Measurements from ENCODE around the gene APBB3. TPM values are rescaled to one million over a fixed set of nuclear protein-coding genes. Genes with fewer than 3 reads are reported as not detected.

Gene APBB3
- total RNA-seq, 2 donors from 2014 or later: 19.6 to 26.5 TPM

GRCh38 chr5:140560227-140560626 lies 4.2 kb downstream of the APBB3 start:
- no peak for DNase-seq
- intact Hi-C loops (cut with DNase I, micrococcal nuclease): no loop called here
- no peak for ATAC-seq

GRCh38 chr5:140558542-140558941 lies 5.9 kb downstream of the APBB3 start:
- intact Hi-C loops (cut with DNase I, micrococcal nuclease): no loop called here
- ATAC-seq: no peak
- no peak for DNase-seq

GRCh38 chr5:140557965-140558364 lies 6.4 kb downstream of the APBB3 start:
- no peak for DNase-seq
- no peak for ATAC-seq
- intact Hi-C loops (cut with DNase I, micrococcal nuclease): no loop called here

GRCh38 chr5:140557136-140557805 lies 7.1 kb downstream of the APBB3 start, which contains the start of gene SRA1:
Gene SRA1 (minus strand): TSS chr5:140557473. CDS start chr5:140557452, 21 bp downstream.
- intact Hi-C loops (cut with DNase I, micrococcal nuclease): no loop called here
- ATAC-seq: peak; percentile 96
- DNase-seq: peak; percentile 91 to 95

- peak; percentile 28 for ATAC-seq
- intact Hi-C loops (cut with DNase I, micrococcal nuclease): no loop called here
Observed at GRCh38 chr5:140556438-140556837, 8.0 kb downstream of the APBB3 start.

GRCh38 chr5:140555747-140556312 lies 8.6 kb downstream of the APBB3 start:
- DNase-seq (no peak), ATAC-seq (no peak)
- intact Hi-C loops (cut with DNase I, micrococcal nuclease): no loop called here

More at GRCh38 chr5:140556438-140556837, 8.0 kb downstream of the APBB3 start:
- DNase-seq: no peak

GRCh38 chr5:140554454-140554853 lies 9.9 kb downstream of the APBB3 start:
- ATAC-seq (no peak), DNase-seq (no peak)
- intact Hi-C loops (cut with DNase I, micrococcal nuclease): no loop called here

- DNase-seq (no peak), ATAC-seq (no peak)
- intact Hi-C loops (cut with DNase I, micrococcal nuclease): no loop called here
Observed at GRCh38 chr5:140553657-140554056, 10.7 kb downstream of the APBB3 start.

GRCh38 chr5:140551872-140552271 lies 12.5 kb downstream of the APBB3 start:
- intact Hi-C loops (cut with DNase I, micrococcal nuclease): no loop called here
- ATAC-seq: no peak
- no peak for DNase-seq

- ATAC-seq: no peak
Observed at GRCh38 chr5:140550147-140551079, 14.0 kb downstream of the APBB3 start.

GRCh38 chr5:140549237-140550144 lies 14.9 kb downstream of the APBB3 start:
- ATAC-seq (peak; percentile 14), DNase-seq (peak; percentile 69 to 85)
- intact Hi-C loops (cut with DNase I, micrococcal nuclease): loop anchor here in 1 of 2 donors (5.0 kb wide), 1 partner anchor 93 kb away; no protein-coding TSS in a partner anchor

More at GRCh38 chr5:140550147-140551079, 14.0 kb downstream of the APBB3 start:
- DNase-seq: no peak
- intact Hi-C loops (cut with DNase I, micrococcal nuclease): no loop called here

- no peak for DNase-seq
- intact Hi-C loops (cut with DNase I, micrococcal nuclease): loop anchor here in 1 of 2 donors (5.0 kb wide), 1 partner anchor 94 kb away; no protein-coding TSS in a partner anchor
- ATAC-seq: no peak
Observed at GRCh38 chr5:140548791-140549190, 15.6 kb downstream of the APBB3 start.

GRCh38 chr5:140548300-140548688 lies 16.1 kb downstream of the APBB3 start:
- ATAC-seq: peak; percentile 71

GRCh38 chr5:140547508-140548299 lies 16.7 kb downstream of the APBB3 start, which contains the start of gene EIF4EBP3:
Gene EIF4EBP3 (plus strand): TSS chr5:140547662. CDS start chr5:140547738, 76 bp downstream.
- intact Hi-C loops (cut with DNase I, micrococcal nuclease): loop anchor here in 1 of 2 donors (5.0 kb wide), 1 partner anchor 95 kb away; no protein-coding TSS in a partner anchor
- ATAC-seq (peak; percentile 84), DNase-seq (peak; percentile 98)

More at GRCh38 chr5:140548300-140548688, 16.1 kb downstream of the APBB3 start:
- intact Hi-C loops (cut with DNase I, micrococcal nuclease): loop anchor here in 1 of 2 donors (5.0 kb wide), 1 partner anchor 94 kb away; no protein-coding TSS in a partner anchor
- DNase-seq: peak in 1 of 2 donors; percentile 91

- peak; percentile 27 for ATAC-seq
- intact Hi-C loops (cut with DNase I, micrococcal nuclease): loop anchor here in 1 of 2 donors (5.0 kb wide), 1 partner anchor 95 kb away; no protein-coding TSS in a partner anchor
- DNase-seq: peak; percentile 42 to 70
Observed at GRCh38 chr5:140546851-140547507, 17.4 kb downstream of the APBB3 start.

- ATAC-seq (no peak), DNase-seq (no peak)
- intact Hi-C loops (cut with DNase I, micrococcal nuclease): loop anchor here in 1 of 2 donors (5.0 kb wide), 1 partner anchor 97 kb away; no protein-coding TSS in a partner anchor
Observed at GRCh38 chr5:140545606-140546005, 18.8 kb downstream of the APBB3 start.

All from left colon (tissue), 2 donors.